ENCODE measurements around the gene CWF19L1. TPM values are rescaled to one million over a fixed set of nuclear protein-coding genes. Genes with fewer than 3 reads are reported as not detected.

The CWF19L1 gene
- total RNA-seq, 2 experiments from 2014 or later, result 47.8 to 51.0 TPM

- Histone ChIP-seq H3K9me2 (ENCODE audit: insufficient read depth, low read length) (no peaks in the 10 kb centered on the region), H3K4me3 (ENCODE audit: low read depth, low read length, poor library complexity, severe bottlenecking) (no peak overlapping the region), H2AFZ (ENCODE audit: low read length) (no peak overlapping the region), H3K27ac (ENCODE audit: low read depth, low read length, poor library complexity, severe bottlenecking) (no peak overlapping the region), H3K4me1 (ENCODE audit: insufficient read depth, low read length, poor library complexity, severe bottlenecking) (no peaks in the 10 kb centered on the region), H3K4me2 (ENCODE audit: low read length) (no peak overlapping the region), H3K79me2 (ENCODE audit: insufficient read depth, low read depth, low read length) (no peaks in the 10 kb centered on the region), H4K20me1 (ENCODE audit: insufficient read depth, low read length) (no peaks in the 10 kb centered on the region), H3K36me3 (ENCODE audit: insufficient read depth, low read length) (peaks cover 98% of the 10 kb centered on the region), H3K9me3 (ENCODE audit: low read length) (no peaks in the 10 kb centered on the region)
- ChIA-PET CTCF (ENCODE audit: unreplicated experiment) (no interaction called here), POLR2A (interaction anchor here (1.0 kb wide), 1 partner anchor 29 kb away, joined by 3 read pairs; no protein-coding TSS in a partner anchor)
- no peak for DNase-seq (ENCODE audit: low spot score)
- no peak for TF ChIP-seq EZH2phosphoT487 (IDR thresholded peaks at IDR 0.05; ENCODE audit: borderline replicate concordance, low read depth, low read length)
- TF ChIP-seq CTCF (conservative IDR thresholded peaks at IDR 0.05; ENCODE audit: low read length), result no peak
- intact Hi-C loops (cut with micrococcal nuclease; ENCODE audit: unreplicated experiment), result no loop called here
- no TSS peak for BruUV-seq (replicated peaks)
These were observed 72.7 kb downstream of the CWF19L1 start for GRCh38 chr10:100194711-100195110.

- Histone ChIP-seq H3K9me2 (ENCODE audit: insufficient read depth, low read length) (no peaks in the 10 kb centered on the region), H3K36me3 (ENCODE audit: insufficient read depth, low read length) (peaks cover 98% of the 10 kb centered on the region), H3K4me3 (ENCODE audit: low read depth, low read length, poor library complexity, severe bottlenecking) (no peak overlapping the region), H4K20me1 (ENCODE audit: insufficient read depth, low read length) (no peaks in the 10 kb centered on the region; the same call in 1 of the 2 replicates), H3K9me3 (ENCODE audit: low read length) (no peaks in the 10 kb centered on the region), H2AFZ (ENCODE audit: low read length) (no peak overlapping the region), H3K4me1 (ENCODE audit: insufficient read depth, low read length, poor library complexity, severe bottlenecking) (peaks cover 15% of the 10 kb centered on the region), H3K79me2 (ENCODE audit: insufficient read depth, low read depth, low read length) (peaks cover 22% of the 10 kb centered on the region), H3K27ac (ENCODE audit: low read depth, low read length, poor library complexity, severe bottlenecking) (no peak overlapping the region), H3K4me2 (ENCODE audit: low read length) (no peak overlapping the region)
- intact Hi-C loops (cut with micrococcal nuclease; ENCODE audit: unreplicated experiment), result no loop called here
- no TSS peak for BruUV-seq (replicated peaks)
- DNase-seq (ENCODE audit: low spot score), result no peak
- CTCF ChIA-PET (ENCODE audit: unreplicated experiment), result no interaction called here
- TF ChIP-seq CTCF (conservative IDR thresholded peaks at IDR 0.05; ENCODE audit: low read length) (no peak), EZH2phosphoT487 (IDR thresholded peaks at IDR 0.05; ENCODE audit: borderline replicate concordance, low read depth, low read length) (no peak)
- POLR2A ChIA-PET, result interaction anchor here (1.0 kb wide), 1 partner anchor 8 kb away, joined by 3 read pairs; no protein-coding TSS in a partner anchor
These were observed 75.1 kb downstream of the CWF19L1 start for GRCh38 chr10:100192350-100192749.
